ENCODE data around the gene FHIT. TPM values are rescaled to one million over a fixed set of nuclear protein-coding genes. Genes with fewer than 3 reads are reported as not detected.
A peak's percentile ranks its signal among the peaks of the same experiment; 100 is the strongest.

Gene FHIT
- total RNA-seq, 2 experiments from 2014 or later, result 6.5 to 9.0 TPM

DNA sequence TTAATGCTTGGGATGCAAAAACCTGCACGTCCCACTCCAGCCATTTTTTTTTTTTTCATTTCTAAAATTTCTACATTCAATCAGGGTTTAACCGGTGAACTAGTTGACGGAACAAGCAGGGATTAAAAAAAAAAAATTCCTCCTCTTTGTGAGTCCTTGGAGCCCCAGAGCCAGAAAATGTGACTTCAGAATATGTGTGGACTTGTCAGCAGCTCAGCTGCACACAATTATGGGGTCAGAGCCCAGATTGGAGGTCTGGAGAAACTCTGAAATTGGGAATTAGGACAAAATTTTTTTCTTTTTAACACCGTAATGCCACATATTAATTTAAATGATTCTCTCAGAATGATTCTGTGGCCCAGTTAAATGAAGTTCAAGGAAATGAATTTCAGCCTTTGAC lies 1280.5 kb downstream of the FHIT start:
- Mint-ChIP-seq H3K27ac (no peak overlapping the region), H3K9me3 (ENCODE audit: low read depth) (peaks cover 4% of the 10 kb centered on the region), H3K36me3 (peaks cover 2% of the 10 kb centered on the region), H3K27me3 (no peaks in the 10 kb centered on the region), H3K4me1 (no peaks in the 10 kb centered on the region), H3K4me3 (no peak overlapping the region)
- ATAC-seq, result no peak
- DNase-seq, result no peak
- CTCF ChIA-PET, result no interaction called here

DNA sequence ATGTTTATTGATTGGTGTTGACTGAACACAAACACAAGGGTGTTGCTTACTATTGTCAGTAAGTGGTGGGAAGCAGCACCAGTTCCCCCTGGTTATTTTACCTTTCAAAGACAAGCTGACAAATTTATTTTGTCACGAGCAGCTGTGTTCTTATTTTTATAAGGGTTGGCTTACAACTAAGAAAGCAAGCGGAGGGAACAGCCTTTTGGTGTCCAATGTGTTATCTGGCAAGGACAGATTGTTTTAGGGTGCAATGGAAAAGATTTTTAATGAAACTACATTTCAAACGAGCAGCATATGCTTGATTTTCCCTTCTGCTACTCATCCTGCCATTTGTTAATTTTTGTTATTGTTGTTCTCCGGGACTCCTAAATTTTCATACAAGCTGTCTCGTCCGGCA lies 1280.9 kb downstream of the FHIT start:
- H3K4me1 Mint-ChIP-seq, result no peaks in the 10 kb centered on the region
- H3K9me3 Mint-ChIP-seq (ENCODE audit: low read depth), result peaks cover 4% of the 10 kb centered on the region
- ATAC-seq (no peak), DNase-seq (no peak)
- peaks cover 2% of the 10 kb centered on the region for H3K36me3 Mint-ChIP-seq
- no peaks in the 10 kb centered on the region for H3K27me3 Mint-ChIP-seq
- no peak overlapping the region for H3K27ac Mint-ChIP-seq
- CTCF ChIA-PET, result no interaction called here
- no peak overlapping the region for H3K4me3 Mint-ChIP-seq

DNA sequence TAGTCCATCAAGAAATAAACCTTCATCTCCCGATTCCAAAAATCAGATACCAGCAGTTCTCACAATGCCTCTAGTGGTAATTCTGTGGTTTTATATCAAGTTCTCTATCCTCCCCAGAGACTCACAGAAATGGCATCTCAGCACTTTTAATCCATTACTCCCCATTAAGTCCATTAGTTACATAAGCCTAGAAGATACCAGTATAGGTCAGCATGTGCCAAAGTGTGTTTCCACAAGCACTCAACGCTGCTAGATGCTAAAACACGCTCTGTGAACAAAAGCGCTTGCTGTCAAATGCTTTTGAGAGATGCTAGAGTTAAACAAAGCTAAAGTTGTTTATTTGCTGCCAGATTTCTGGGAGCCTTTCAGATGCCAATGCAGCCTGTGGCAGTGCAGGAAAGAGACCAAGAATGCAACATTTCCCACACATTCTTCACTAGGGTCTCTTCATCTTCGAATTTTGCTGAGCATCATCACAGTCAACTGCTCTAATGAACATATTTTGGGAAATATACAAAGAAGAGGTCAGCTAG lies 1282.7 kb downstream of the FHIT start:
- no peak overlapping the region for H3K4me3 Mint-ChIP-seq
- no peaks in the 10 kb centered on the region for H3K27me3 Mint-ChIP-seq
- no peak for ATAC-seq
- peaks cover 4% of the 10 kb centered on the region for H3K9me3 Mint-ChIP-seq (ENCODE audit: low read depth)
- H3K36me3 Mint-ChIP-seq, result peaks cover 2% of the 10 kb centered on the region
- no peak overlapping the region for H3K27ac Mint-ChIP-seq
- CTCF ChIA-PET, result interaction anchor here (1.3 kb wide), 1 partner anchor 393 kb away, joined by 3 read pairs; no protein-coding TSS in a partner anchor
- no peak for DNase-seq
- no peaks in the 10 kb centered on the region for H3K4me1 Mint-ChIP-seq

DNA sequence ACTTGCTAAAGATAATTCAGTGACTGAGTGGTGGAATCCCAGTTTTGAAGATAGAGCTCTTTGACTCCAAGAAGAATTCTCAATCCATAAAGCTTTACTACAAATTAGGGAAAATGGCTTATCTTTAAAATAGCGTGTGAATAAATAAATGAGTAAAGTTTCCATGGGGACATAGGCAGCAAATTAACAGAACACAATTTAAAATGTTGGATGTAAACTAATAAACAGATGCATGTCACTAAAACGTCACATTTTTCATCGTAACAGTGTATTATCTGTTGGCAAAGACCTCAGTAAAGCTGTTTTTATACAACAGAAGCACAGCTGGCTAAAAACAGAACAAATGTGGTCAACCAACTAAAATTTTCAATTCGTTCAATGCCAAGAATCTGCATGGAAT lies 1287.6 kb downstream of the FHIT start:
- DNase-seq, result no peak
- Mint-ChIP-seq H3K4me3 (no peak overlapping the region), H3K4me1 (no peaks in the 10 kb centered on the region), H3K27ac (no peak overlapping the region), H3K9me3 (ENCODE audit: low read depth) (no peaks in the 10 kb centered on the region), H3K27me3 (no peaks in the 10 kb centered on the region), H3K36me3 (peaks cover 2% of the 10 kb centered on the region)
- no peak for ATAC-seq
- CTCF ChIA-PET, result no interaction called here

DNA sequence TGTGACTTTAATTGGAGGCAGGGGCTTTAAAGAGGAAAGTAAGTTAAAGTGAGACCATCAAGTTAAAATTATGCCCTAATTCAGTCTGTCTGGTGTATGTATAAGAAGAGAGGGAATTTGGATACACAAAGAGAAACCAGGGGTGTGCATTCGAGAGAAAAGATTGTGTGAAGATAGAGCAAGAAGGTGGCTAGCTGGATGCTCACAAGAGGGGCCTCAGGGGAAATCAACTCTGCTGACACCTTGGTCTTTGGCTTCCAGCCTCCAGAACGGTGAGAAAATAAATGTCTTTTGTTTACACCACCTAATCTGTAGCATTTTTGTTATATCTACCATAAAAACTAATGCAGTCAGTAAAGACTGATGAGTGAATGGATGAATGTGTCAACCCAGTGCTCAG lies 1294.1 kb downstream of the FHIT start:
- Mint-ChIP-seq H3K9me3 (ENCODE audit: low read depth) (peaks cover 7% of the 10 kb centered on the region), H3K36me3 (peaks cover 7% of the 10 kb centered on the region), H3K4me3 (no peak overlapping the region), H3K4me1 (peaks cover 4% of the 10 kb centered on the region), H3K27ac (no peak overlapping the region), H3K27me3 (no peaks in the 10 kb centered on the region)
- DNase-seq (no peak), ATAC-seq (no peak)
- CTCF ChIA-PET, result no interaction called here

DNA sequence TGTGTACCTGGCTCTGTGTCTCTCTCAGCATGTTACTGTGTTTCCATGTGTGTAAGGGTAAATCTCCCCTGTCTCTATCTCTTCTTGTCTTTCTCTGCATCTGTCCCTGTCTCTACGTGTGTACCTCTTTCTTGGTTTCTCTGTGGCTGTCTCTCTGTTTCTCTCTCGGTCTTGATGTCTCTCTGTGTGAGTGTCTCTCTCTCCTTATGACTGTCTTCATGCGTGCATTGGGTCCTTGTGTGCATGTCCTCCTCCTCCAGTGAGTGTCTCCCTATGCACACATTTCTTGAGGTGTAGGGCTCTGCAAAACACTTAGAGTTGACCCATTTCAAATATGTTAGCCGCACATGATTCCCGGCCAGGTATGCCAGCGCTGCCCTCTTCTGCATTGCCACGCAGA lies 1298.1 kb downstream of the FHIT start:
- no peaks in the 10 kb centered on the region for H3K27me3 Mint-ChIP-seq
- peaks cover 8% of the 10 kb centered on the region for H3K36me3 Mint-ChIP-seq
- H3K4me1 Mint-ChIP-seq, result peaks cover 4% of the 10 kb centered on the region
- H3K4me3 Mint-ChIP-seq, result no peak overlapping the region
- H3K9me3 Mint-ChIP-seq (ENCODE audit: low read depth), result peaks cover 7% of the 10 kb centered on the region
- CTCF ChIA-PET, result no interaction called here
- ATAC-seq (no peak), DNase-seq (no peak)
- no peak overlapping the region for H3K27ac Mint-ChIP-seq

DNA sequence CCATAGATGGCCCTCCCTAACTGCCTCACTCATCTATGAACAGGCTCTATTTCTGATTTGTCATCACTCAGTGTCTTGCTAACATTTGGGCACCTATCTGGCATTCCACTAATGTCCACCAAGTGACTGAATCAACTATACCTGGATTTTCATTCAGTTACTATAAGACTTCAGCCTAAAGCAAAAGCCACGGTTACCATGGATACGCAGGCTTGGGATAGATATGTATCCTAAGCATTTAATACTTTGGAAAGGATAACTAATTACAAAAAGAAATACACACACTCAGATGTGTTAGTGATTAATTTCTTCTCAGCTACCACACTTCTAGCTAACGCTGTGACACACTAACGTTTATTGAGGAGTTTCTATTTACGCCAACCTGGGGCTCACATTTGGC lies 1301.9 kb downstream of the FHIT start:
- DNase-seq, result no peak
- no peak overlapping the region for H3K4me3 Mint-ChIP-seq
- ATAC-seq, result no peak
- H3K9me3 Mint-ChIP-seq (ENCODE audit: low read depth), result peaks cover 2% of the 10 kb centered on the region
- H3K27ac Mint-ChIP-seq, result no peak overlapping the region
- H3K36me3 Mint-ChIP-seq, result peaks cover 2% of the 10 kb centered on the region
- H3K27me3 Mint-ChIP-seq, result no peaks in the 10 kb centered on the region
- CTCF ChIA-PET, result no interaction called here
- no peaks in the 10 kb centered on the region for H3K4me1 Mint-ChIP-seq

DNA sequence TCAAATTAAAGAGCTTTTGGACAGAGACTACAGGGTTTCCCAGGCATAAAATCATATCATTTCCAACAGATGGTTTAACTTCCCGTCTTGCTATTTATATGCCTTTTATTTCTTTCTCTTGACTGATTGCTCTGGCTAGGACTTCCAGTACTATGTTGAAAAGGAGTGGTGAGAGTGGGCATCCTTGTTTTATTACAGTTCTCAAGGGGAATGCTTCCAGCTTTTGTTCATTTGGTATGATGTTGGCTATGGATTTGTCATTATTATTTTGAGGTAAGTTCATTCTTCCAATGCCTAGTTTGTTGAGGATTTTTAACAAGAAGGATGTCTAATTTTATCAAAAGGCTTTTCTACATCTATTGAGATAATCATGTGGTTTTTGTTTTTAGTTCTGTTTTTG lies 1304.9 kb downstream of the FHIT start:
- Mint-ChIP-seq H3K4me3 (no peak overlapping the region), H3K27ac (no peak overlapping the region), H3K27me3 (no peaks in the 10 kb centered on the region), H3K4me1 (no peaks in the 10 kb centered on the region), H3K36me3 (no peaks in the 10 kb centered on the region), H3K9me3 (ENCODE audit: low read depth) (no peaks in the 10 kb centered on the region)
- CTCF ChIA-PET, result interaction anchor here (1.3 kb wide), 1 partner anchor 11 kb away, joined by 3 read pairs; no protein-coding TSS in a partner anchor
- no peak for DNase-seq
- ATAC-seq, result no peak

DNA sequence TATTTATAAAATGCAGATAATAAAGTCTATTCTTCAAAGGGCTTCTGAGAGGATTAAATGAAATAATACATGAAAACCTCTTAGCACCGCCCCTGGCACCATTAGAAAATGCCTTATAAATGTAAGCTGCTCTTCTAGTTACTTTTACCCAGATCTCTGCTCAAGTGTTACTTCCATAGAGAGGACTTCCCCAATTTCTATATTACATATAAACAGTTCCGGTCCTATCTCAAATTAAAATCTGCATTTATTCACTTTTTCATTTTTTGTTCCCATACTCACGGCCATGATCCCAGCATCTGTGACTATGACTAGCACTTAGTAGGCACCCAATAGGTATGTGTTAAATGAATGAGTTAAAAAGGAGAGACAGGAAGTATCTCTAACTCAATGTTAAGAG lies 1310.5 kb downstream of the FHIT start:
- H3K27ac Mint-ChIP-seq, result no peak overlapping the region
- ATAC-seq (no peak), DNase-seq (no peak)
- no peak overlapping the region for H3K4me3 Mint-ChIP-seq
- H3K4me1 Mint-ChIP-seq, result peaks cover 7% of the 10 kb centered on the region
- peaks cover 2% of the 10 kb centered on the region for H3K36me3 Mint-ChIP-seq
- peaks cover 5% of the 10 kb centered on the region for H3K9me3 Mint-ChIP-seq (ENCODE audit: low read depth)
- H3K27me3 Mint-ChIP-seq, result no peaks in the 10 kb centered on the region
- CTCF ChIA-PET, result no interaction called here

DNA sequence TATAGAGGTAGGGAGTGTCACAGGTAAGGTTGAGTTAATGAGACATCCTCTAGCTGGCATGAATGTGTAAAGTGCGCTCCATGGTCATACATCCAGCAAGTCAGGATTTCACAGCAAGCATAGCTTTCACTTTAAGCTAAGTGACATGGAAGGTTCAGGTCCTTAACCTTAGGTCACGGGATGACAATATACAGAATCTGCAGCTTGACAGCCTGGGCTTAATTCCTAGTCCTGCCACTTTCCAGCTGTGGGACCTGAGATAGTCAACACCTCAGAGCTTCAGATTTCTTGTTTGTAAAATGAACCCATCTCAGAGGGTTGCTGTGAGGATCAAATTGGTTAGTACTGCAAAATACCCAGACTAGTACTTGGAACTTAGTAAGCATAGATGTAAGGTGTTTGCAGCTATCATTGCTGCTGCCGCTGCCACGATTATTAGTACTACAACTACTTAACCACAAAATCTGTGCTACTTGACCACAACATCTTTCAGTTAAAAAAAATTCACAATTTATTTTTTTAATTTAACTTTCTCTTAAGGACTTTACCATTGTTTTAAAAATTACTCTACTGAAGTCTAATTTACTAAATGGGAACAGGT lies 1311.3 kb downstream of the FHIT start:
- Mint-ChIP-seq H3K9me3 (ENCODE audit: low read depth) (peaks cover 5% of the 10 kb centered on the region), H3K4me1 (peaks cover 15% of the 10 kb centered on the region), H3K36me3 (peaks cover 2% of the 10 kb centered on the region), H3K4me3 (no peak overlapping the region), H3K27ac (no peak overlapping the region), H3K27me3 (no peaks in the 10 kb centered on the region)
- ATAC-seq (no peak), DNase-seq (no peak)
- CTCF ChIA-PET, result no interaction called here

DNA sequence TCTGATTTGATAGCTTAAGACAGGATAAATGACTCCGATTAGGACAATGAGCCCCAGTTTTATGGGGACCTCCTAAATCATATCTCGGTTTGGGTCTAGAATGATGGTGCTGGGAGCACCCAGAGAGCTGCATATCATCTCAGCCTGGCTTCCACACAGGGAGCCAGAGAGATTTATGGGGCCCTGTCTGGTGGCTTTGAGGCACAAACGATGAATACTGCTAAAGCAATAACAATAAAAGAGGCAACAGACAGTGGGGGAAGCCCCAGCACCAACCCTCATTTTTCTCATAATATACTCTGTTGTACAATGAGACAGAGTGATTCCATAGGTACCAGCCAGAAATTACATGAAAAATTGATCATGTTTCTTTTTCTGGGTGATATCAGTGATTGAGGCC lies 1312.4 kb downstream of the FHIT start:
- DNase-seq, result no peak
- Mint-ChIP-seq H3K9me3 (ENCODE audit: low read depth) (peaks cover 5% of the 10 kb centered on the region), H3K36me3 (peaks cover 2% of the 10 kb centered on the region), H3K4me3 (no peak overlapping the region), H3K27me3 (no peaks in the 10 kb centered on the region), H3K4me1 (peaks cover 23% of the 10 kb centered on the region), H3K27ac (no peak overlapping the region)
- no peak for ATAC-seq
- CTCF ChIA-PET, result no interaction called here

DNA sequence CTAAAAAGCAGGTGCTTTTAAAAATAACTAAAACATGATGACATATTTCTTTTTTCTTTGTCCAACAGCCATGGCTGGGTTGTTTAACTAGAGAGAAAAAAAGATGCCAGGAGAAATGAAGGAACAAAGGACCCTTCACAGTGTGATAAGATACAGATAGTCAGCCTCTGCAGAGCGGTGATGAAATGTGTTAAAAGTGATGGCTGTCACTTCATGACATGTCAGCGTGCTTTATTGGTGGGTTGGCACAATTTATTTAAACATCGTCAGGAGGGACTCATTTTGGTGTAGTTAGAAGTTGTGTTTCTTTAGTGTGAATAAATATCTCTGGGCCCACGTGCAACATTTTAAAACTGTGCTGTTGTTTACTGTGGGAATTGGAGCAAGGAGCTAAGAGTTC lies 1314.1 kb downstream of the FHIT start:
- H3K27ac Mint-ChIP-seq, result no peak overlapping the region
- no peaks in the 10 kb centered on the region for H3K27me3 Mint-ChIP-seq
- H3K4me1 Mint-ChIP-seq, result peaks cover 23% of the 10 kb centered on the region
- peaks cover 5% of the 10 kb centered on the region for H3K9me3 Mint-ChIP-seq (ENCODE audit: low read depth)
- H3K36me3 Mint-ChIP-seq, result peaks cover 2% of the 10 kb centered on the region
- DNase-seq (no peak), ATAC-seq (no peak)
- H3K4me3 Mint-ChIP-seq, result no peak overlapping the region
- CTCF ChIA-PET, result no interaction called here

DNA sequence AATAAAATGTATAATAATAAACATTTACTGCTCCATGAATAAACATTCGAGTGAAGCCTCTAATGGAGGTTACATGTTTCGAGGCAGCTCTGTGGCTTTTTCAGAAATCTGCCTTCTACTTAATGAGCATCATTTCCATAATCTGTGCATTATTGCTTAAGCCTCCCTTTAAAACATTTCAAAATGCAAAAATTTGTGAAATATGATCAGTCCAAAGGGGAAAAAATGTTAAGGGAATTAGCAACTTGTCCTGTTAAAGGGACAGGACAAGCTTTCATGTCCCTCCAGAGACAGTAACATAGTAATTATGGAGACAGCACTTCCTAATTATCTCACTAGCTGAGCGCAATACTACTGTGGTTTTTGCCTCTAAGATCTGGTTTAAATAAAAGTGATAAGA lies 1314.8 kb downstream of the FHIT start:
- CTCF ChIA-PET, result no interaction called here
- H3K27ac Mint-ChIP-seq, result no peak overlapping the region

DNA sequence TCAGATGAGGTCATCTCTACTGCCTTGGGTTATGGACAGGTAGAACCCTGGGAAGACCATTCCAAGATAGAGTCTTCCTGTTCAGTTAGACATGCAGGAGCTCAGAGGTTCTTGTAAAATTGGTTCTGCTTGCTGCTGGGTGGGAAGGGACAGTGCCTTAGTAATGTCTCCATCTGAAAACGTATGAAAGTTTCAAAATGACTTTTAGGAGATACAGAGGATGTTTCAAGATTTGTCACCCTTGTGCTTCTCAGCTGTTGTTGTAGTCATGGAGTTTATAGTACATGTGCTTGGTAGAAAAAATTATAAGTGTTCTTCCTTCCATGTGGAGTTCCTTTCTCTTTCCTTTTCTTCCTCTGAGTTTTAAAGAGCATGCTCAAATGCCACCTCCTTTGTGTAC lies 1316.2 kb downstream of the FHIT start:
- no peak for DNase-seq
- CTCF ChIA-PET, result interaction anchor here (1.2 to 1.7 kb wide), 3 partner anchors 10 to 75 kb away, joined by 3 read pairs; no protein-coding TSS in a partner anchor
- no peaks in the 10 kb centered on the region for H3K27me3 Mint-ChIP-seq
- H3K4me1 Mint-ChIP-seq, result peaks cover 18% of the 10 kb centered on the region
- H3K4me3 Mint-ChIP-seq, result no peak overlapping the region
- peaks cover 2% of the 10 kb centered on the region for H3K36me3 Mint-ChIP-seq
- ATAC-seq, result peak; percentile 85
- H3K9me3 Mint-ChIP-seq (ENCODE audit: low read depth), result peaks cover 5% of the 10 kb centered on the region
- peak overlapping the region; percentile 8 for H3K27ac Mint-ChIP-seq

More for the DNA sequence above, 1314.8 kb downstream of the FHIT start:
- H3K4me1 Mint-ChIP-seq, result peaks cover 23% of the 10 kb centered on the region
- DNase-seq, result no peak
- peaks cover 5% of the 10 kb centered on the region for H3K9me3 Mint-ChIP-seq (ENCODE audit: low read depth)
- no peak overlapping the region for H3K4me3 Mint-ChIP-seq
- no peaks in the 10 kb centered on the region for H3K27me3 Mint-ChIP-seq
- ATAC-seq, result no peak
- peaks cover 2% of the 10 kb centered on the region for H3K36me3 Mint-ChIP-seq
